Left forelimb (tissue), 1 donor: ENCODE measurements around the gene TTC17.
"Not testable (repeated sequence)": the region's sequence is repeated elsewhere in the genome, so short reads cannot be mapped to it uniquely, and the experiment has no call there.

ENCODE experiments used
- DNase-seq: peaks from one replicate; pipeline ENCODE4 v3.0.0-alpha.2; 2018; ENCODE audit warnings: low spot score

TTC17 gene

DNA sequence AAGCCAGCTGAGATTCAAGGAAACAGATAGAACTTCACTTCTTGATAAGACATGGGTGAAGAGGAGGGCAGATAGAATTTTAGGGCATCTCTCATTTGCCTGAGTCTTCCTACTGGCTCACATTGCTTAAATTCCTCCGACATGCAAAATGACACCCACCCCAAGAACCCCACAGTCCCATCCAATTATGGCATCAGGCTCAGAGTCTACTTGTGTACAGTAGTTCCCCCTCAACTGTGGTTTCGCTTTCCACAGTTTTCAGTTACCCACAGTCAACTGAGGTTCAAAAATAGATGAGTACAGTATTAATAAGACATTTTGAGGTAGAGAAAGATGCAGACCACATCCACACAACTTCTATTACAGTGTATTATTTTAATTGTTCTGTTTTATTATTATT, 99.8 kb downstream of the TTC17 start:
- no peak for DNase-seq

DNA sequence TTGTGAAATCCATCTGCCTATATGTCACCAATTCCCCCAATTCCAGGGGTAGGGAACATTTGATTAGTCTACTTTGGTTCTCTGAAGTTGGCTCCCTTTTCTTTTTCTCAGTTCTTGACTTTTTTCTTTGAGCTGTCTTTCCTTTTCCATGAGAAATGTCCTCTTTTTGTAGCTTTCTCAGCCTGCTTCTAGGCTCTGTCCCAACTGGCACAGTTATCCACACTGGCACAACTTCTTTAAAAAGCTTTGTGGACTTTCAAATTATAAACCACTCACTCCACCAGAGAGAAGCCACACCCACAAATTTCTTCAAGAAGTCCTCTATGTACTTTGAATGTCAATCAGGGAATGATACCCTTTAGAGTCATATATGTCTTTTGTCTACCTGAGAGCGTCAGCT, 100.5 kb downstream of the TTC17 start:
- DNase-seq: no peak

- no peak for DNase-seq
Observed at GRCh38 chr11:43462359-43462758, 103.6 kb downstream of the TTC17 start.

DNA sequence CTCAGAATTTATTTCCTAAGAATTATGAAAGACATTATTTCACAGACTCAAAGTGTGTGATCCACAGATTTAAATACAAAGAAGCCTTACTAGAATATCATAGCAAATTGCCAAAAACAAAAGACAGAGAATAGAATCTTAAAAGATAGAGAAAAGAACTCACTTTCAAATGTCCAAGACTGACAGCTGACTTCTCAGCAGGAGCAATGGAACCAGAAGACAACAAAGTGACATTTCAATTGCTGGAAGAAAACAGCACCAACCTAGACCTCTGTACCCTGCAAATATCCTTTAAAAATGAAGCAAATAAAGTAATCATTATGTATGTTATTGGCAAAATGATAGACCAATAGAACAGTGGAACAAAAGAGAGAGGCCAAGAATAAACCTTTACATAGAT, 109.2 kb downstream of the TTC17 start:
- DNase-seq: no peak

- not testable (repeated sequence) for DNase-seq
Observed at GRCh38 chr11:43477491-43477890, 118.8 kb downstream of the TTC17 start.

DNA sequence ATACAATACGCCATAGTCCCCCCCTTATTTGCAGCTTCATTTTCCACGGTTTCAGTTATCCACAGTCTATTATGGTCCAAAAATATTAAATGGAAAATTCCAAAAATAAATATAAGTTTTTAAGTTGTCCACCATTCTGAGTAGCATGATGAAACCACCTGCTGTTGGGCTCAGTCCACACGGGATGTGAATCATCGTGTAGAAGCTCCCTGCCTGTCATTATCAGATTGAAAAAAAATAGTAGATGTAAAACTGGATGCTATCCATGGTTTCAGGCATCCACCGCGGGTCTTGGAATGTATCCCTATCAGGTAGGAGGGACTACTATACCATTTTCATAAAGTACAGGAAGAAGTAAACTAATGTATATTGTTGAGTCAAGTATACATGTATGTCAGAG, 127.4 kb downstream of the TTC17 start:
- DNase-seq: no peak

DNA sequence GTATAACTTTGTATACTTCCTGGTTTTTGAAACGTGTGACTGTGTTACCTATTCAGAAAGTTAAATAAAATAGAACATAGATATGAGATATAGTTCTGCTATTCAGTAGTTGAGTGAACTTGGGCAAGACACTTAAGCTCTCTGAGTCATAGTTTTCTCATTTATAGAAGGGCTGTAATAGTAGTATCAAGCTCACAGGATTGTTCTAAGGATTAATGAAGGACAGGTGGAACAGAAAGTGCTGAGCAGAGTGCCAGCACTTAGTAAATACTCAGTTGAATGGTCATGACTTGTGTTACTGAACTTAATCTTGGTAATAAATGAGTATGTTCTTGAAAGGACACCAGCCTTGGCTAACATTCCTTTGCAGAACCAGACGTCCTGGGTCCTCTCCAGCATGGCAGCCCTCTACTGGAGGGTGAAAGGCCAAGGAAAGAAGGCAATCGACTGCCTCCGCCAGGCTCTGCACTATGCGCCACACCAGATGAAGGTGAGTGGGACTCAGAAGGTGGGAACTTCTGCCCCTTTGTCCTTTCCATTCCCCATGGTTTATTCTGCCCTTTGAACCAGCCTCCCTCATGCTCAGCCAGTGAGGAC, 131.2 kb downstream of the TTC17 start:
- no peak for DNase-seq

- no peak for DNase-seq
Observed at GRCh38 chr11:43492701-43493100, 134.0 kb downstream of the TTC17 start.

GRCh38 chr11:43493431-43493830, 134.7 kb downstream of the TTC17 start:
- DNase-seq: no peak

GRCh38 chr11:43497144-43497543, 138.4 kb downstream of the TTC17 start:
- DNase-seq: no peak

DNA sequence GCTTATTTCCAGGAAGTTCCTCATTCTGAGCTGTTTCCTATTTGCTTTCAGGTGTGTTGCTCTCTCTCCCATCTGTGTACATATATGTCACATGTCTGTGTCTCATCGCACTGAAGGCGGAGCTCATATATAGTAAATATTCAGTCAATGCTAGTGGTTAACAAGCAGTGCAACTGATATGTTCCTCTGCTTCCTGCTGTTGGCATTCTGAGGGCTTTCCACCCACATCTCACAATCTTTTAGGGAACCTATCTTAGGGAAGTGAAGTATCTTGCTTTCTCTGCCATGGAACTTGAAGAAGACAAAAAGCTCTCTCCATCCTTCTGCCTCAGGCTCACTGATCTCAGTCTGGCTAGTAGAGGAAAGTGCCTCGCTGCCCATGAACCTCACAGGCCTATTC, 139.8 kb downstream of the TTC17 start:
- no peak for DNase-seq

DNA sequence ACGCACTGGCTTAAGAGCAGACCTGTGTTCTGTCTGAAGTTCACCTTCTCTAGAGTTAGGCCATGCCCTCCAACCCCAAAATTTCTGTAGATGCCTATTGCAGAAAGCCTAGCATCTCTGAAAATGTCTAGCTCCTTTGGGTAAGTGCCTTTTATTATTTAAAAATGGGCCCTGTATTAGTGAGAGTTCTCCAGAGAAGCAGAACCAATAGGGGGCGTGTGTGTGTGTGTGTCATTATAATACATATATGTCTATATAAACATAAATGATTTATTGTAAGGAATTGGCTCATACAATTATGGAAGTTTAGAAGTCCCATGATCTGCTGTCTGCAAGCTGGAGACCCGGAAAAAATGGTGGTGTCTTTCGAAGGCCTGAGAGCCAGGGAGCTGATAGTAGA, 144.7 kb downstream of the TTC17 start:
- DNase-seq: no peak

- no peak for DNase-seq
Observed at GRCh38 chr11:43504316-43504950, 145.7 kb downstream of the TTC17 start.

DNA sequence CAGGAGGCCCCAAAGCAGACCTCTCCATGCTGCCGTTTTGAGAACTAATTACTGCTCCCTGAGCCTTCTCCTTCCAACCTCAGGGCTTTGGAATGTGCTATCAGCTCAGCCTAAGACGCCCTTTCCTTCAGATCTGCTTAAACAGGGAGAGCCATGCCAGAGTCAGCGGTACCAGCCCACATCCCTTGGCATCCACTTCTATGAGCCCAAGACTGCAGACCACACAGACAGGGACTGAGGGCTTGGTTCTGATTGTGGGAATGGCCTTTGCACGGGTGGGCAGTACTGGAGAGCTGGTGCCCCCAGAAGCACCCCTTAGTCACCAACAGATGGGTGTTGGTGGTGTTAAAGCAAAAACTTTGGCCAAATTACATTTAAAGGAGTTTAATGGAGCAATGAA, 146.5 kb downstream of the TTC17 start:
- DNase-seq: no peak

GRCh38 chr11:43507171-43507570, 148.5 kb downstream of the TTC17 start:
- no peak for DNase-seq

DNA sequence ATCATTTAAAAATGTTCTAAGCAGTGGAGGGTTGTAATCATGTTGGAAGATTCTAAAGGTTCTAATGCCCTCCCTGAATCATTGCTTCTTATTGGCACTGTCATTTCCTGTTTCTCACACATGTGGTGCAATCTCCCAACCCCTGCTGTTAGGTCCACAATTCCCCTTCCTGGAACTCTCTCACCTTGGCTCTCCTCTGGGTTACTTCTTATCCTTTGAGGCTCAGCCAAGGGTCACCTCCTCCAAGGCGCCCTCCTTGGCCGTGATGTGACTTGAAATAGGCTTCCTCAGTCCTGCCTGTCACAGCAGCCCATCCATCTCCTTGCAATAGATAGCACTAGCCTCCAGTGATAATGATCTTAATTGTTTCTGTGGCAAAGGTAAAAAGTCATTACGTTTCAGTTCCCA, 149.8 kb downstream of the TTC17 start:
- DNase-seq: no peak

GRCh38 chr11:43511959-43512358, 153.2 kb downstream of the TTC17 start:
- DNase-seq: no peak

- DNase-seq: no peak
Observed at GRCh38 chr11:43515090-43515489, 156.4 kb downstream of the TTC17 start.

DNA sequence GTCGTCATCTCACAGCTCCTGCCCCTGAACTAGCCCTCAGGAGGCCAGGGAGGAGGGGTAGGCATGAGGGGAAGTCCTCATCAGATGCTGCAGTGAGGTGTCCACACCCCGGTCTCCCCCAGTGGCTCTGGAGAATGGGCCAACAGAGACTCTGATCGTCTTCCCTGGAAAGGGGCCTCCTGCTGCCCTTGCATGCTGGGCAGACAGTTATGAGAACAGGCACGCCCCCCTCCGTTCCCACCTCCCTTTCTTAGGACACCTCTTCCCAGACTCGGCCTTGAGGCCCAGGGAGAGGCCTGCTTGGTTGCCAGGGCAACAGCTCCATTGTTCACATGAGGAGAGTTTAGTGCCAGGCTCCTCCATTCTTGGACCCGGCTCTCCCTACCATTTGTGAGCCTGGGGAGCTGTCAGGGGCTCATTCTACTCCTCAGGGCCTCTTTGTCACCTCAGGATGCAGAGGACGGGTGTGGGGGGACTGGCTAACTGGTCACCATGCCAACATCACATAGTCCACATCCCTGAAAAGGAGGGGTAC, 157.7 kb downstream of the TTC17 start:
- DNase-seq: no peak

DNA sequence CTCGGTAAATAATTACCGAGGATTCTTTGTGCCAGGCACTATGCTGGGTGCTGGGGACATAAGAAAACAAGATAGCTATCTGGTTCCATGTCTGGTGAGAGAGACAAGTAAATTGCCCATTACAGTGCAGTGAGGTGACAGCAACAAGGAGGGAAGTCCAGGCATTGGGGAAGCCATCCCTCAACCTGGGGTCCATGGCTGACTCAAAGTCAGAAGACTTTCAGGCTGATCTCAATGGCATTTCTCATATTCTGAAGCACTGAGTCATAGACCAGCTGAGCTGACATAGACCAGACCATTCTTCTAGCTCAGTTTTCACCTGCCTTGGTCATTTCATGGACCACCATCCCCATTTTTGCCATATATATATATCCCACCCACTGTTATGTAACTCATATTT, 158.8 kb downstream of the TTC17 start:
- no peak for DNase-seq

- DNase-seq: no peak
Observed at GRCh38 chr11:43518408-43519160, 159.9 kb downstream of the TTC17 start.

DNA sequence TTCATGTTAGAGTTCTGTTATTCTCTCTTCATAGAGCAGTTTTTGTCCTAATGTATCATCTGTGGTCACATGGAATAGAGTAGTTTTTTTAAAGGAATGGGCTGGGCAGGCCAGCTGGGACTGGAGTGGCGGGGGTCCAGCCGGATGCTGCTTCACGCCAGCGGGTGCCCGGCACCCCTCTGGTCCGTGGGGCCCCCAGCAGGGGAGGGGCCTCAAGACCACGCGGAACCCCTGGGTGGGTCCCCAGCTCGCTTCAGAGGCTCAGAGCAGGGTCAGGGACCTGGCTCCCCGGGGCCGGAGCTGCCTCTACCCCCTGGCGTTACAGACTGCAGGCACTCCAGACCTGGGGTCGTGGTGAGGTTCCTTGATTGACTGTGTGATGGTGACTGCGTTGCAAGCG, 162.8 kb downstream of the TTC17 start:
- no peak for DNase-seq

GRCh38 chr11:43523632-43524031, 164.9 kb downstream of the TTC17 start:
- no peak for DNase-seq
